ENCODE data around the gene RAG2. TPM values are rescaled to one million over a fixed set of nuclear protein-coding genes. Genes with fewer than 3 reads are reported as not detected.

The RAG2 gene
- total and polyA plus RNA-seq, 2 donors (not counting 1 experiment from before 2014, with no cell fraction given) = not detected

DNA sequence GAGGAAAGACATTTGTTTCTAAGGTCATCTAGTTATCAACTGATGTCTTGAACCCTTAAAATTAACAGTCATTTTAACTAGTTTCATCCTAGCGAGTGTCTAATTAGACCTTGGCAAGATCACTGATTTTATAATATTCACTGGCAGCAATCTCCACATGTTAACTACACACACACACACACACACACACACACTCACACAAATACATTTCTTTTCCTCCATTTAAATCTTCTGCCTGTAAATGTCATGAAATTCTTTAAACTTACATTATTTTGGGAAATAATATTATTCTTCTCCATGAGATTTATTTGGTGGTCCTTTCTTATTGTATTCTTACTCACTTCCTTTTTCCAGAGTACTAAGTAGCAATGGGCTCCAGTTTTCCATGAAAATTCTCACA is 6.6 kb downstream of the RAG2 start:
- H3K4me3 Mint-ChIP-seq = no peak overlapping the region
- peaks cover 10% of the 10 kb centered on the region for H3K4me1 Mint-ChIP-seq
- Histone ChIP-seq H3K79me2 (ENCODE audit: control insufficient read depth, insufficient read depth, low read length) (no peaks in the 10 kb centered on the region), H3K27me3 (replicated peaks in 1 of 4; ENCODE audit: control extremely low read depth in 1 of 4, control insufficient read depth in 3 of 4, insufficient read depth in 4 of 4, low read length in 3 of 4) (peaks cover 0 to 19% (median 17%) of the 10 kb centered on the region in 4 experiments), H3K27ac (ENCODE audit: low read length in 2 of 2) (no peak overlapping the region), H3K4me1 (ENCODE audit: control insufficient read depth in 2 of 2, insufficient read depth in 2 of 2, low read length in 2 of 2) (peaks cover 8 to 15% of the 10 kb centered on the region in 2 donors), H3K9me3 (ENCODE audit: control extremely low read depth in 1 of 3, control insufficient read depth in 2 of 3, insufficient read depth in 1 of 3, low read length in 2 of 3) (no peaks in the 10 kb centered on the region), H3K36me3 (replicated peaks in 1 of 2; ENCODE audit: control extremely low read depth in 1 of 2, control insufficient read depth in 1 of 2, extremely low read depth in 1 of 2, insufficient read depth in 2 of 2, low read length in 1 of 2) (no peaks in the 10 kb centered on the region), H3K9ac (ENCODE audit: low read length) (no peak overlapping the region), H2AFZ (ENCODE audit: insufficient read depth, low read depth, low read length, poor library complexity, severe bottlenecking) (no peak overlapping the region), H4K20me1 (ENCODE audit: control insufficient read depth, insufficient read depth, low read length, poor library complexity, severe bottlenecking) (no peaks in the 10 kb centered on the region), H3K4me2 (replicated peaks; ENCODE audit: low read depth, low read length, poor library complexity, severe bottlenecking) (no peak overlapping the region), H3K4me3 (ENCODE audit: control extremely low read depth in 1 of 5, extremely low read depth in 1 of 5, insufficient read depth in 1 of 5, low read depth in 2 of 5, low read length in 4 of 5) (no peak overlapping the region)
- no CpG with 5 or more reads among the region's 1 CpG for WGBS (ENCODE audit: insufficient coverage)
- H3K9me3 Mint-ChIP-seq (ENCODE audit: insufficient read depth) = no peaks in the 10 kb centered on the region
- CTCF ChIA-PET = no interaction called here
- peaks cover 54% of the 10 kb centered on the region for H3K27me3 Mint-ChIP-seq
- H3K27ac Mint-ChIP-seq = no peak overlapping the region
- ATAC-seq (ENCODE audit: low read depth) (no peak), DNase-seq (no peak)
- no peak for TF ChIP-seq CTCF (IDR thresholded peaks at IDR 0.05)
- no peak for TF ChIP-seq EZH2 (IDR thresholded peaks at IDR 0.05; ENCODE audit: borderline replicate concordance, insufficient read depth, low read depth, low read length, poor library complexity, severe bottlenecking)
- intact Hi-C loops (cut with micrococcal nuclease) = no loop called here
- POLR2A ChIA-PET = no interaction called here

DNA sequence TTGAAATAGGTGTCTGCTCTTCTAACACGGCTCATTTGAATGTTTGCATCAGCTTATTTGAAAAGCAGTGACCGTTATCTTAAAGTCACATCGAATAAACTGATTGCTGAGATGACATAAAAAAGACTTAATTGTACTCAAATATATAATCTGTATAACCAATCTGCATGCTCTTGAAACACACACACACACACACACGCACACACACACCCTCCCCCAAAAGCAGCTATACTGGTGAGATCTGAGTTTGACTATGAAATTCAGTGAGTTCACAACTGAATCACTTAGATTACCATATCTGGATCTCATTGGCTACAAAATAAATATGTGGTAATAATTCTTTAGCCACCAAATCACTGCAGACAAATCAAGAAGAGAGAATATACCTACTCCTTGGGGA is 7.5 kb downstream of the RAG2 start:
- ChIA-PET CTCF (no interaction called here), POLR2A (no interaction called here)
- DNase-seq (no peak), ATAC-seq (ENCODE audit: low read depth) (no peak)
- H3K36me3 ChIP-seq (replicated peaks in 1 of 2; ENCODE audit: control extremely low read depth in 1 of 2, control insufficient read depth in 1 of 2, extremely low read depth in 1 of 2, insufficient read depth in 2 of 2, low read length in 1 of 2) = no peaks in the 10 kb centered on the region
- peaks cover 10% of the 10 kb centered on the region for H3K4me1 Mint-ChIP-seq
- H3K27ac Mint-ChIP-seq = no peak overlapping the region
- no peak overlapping the region for H3K4me3 Mint-ChIP-seq
- no peaks in the 10 kb centered on the region for H3K79me2 ChIP-seq (ENCODE audit: control insufficient read depth, insufficient read depth, low read length)
- H3K27me3 ChIP-seq (replicated peaks in 1 of 4; ENCODE audit: control extremely low read depth in 1 of 4, control insufficient read depth in 3 of 4, insufficient read depth in 4 of 4, low read length in 3 of 4) = peaks cover 0 to 19% (median 13%) of the 10 kb centered on the region in 4 experiments
- H3K9me3 Mint-ChIP-seq (ENCODE audit: insufficient read depth) = no peaks in the 10 kb centered on the region
- H2AFZ ChIP-seq (ENCODE audit: insufficient read depth, low read depth, low read length, poor library complexity, severe bottlenecking) = no peak overlapping the region
- no peak overlapping the region for H3K4me2 ChIP-seq (replicated peaks; ENCODE audit: low read depth, low read length, poor library complexity, severe bottlenecking)
- H3K9ac ChIP-seq (ENCODE audit: low read length) = no peak overlapping the region
- TF ChIP-seq EZH2 (IDR thresholded peaks at IDR 0.05; ENCODE audit: borderline replicate concordance, insufficient read depth, low read depth, low read length, poor library complexity, severe bottlenecking) (no peak), CTCF (IDR thresholded peaks at IDR 0.05) (no peak)
- no peaks in the 10 kb centered on the region for H4K20me1 ChIP-seq (ENCODE audit: control insufficient read depth, insufficient read depth, low read length, poor library complexity, severe bottlenecking)
- H3K27me3 Mint-ChIP-seq = peaks cover 46% of the 10 kb centered on the region
- H3K27ac ChIP-seq (ENCODE audit: low read length in 2 of 2) = no peak overlapping the region
- intact Hi-C loops (cut with micrococcal nuclease) = no loop called here
- no peaks in the 10 kb centered on the region for H3K9me3 ChIP-seq (ENCODE audit: control extremely low read depth in 1 of 3, control insufficient read depth in 2 of 3, insufficient read depth in 1 of 3, low read length in 2 of 3)
- no CpG with 5 or more reads among the region's 4 CpGs for WGBS (ENCODE audit: insufficient coverage)
- H3K4me1 ChIP-seq (ENCODE audit: control insufficient read depth in 2 of 2, insufficient read depth in 2 of 2, low read length in 2 of 2) = peaks cover 8 to 14% of the 10 kb centered on the region in 2 donors
- no peak overlapping the region for H3K4me3 ChIP-seq (ENCODE audit: control extremely low read depth in 1 of 5, extremely low read depth in 1 of 5, insufficient read depth in 1 of 5, low read depth in 2 of 5, low read length in 4 of 5)

Measured in B cell (primary cell).